ENCODE results near the gene MARK3. TPM values are rescaled to one million over a fixed set of nuclear protein-coding genes. Genes with fewer than 3 reads are reported as not detected.

MARK3 gene
- total RNA-seq, 1 donor from 2014 or later: 124 TPM

DNA sequence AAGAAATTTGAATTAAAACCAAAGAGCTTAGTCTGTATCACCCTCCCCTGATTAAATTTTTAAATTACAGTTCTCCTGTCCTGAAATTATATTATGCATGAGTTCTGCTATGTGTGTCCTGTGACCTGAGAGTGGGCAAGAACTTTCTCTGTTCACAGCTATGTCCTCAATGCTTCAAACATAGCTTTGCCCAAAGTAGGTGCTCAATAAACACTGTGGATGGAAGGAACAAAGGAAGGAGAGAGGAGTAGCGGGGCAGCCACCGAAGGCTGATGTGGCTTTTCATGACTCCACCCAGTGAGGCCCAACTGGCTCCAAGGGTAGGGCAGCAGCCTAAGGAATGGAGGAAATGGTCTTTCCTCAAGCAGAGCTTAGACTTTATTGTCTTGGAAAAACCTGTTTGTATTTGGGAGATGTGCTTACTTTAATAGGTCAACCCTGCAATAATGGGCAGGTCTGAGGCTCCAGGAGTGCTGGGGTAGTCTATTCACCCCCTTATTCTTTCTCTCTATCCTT lies 7.6 kb upstream of the MARK3 start:
- no peak overlapping the region for H3K27ac Mint-ChIP-seq (ENCODE audit: unreplicated experiment)

DNA sequence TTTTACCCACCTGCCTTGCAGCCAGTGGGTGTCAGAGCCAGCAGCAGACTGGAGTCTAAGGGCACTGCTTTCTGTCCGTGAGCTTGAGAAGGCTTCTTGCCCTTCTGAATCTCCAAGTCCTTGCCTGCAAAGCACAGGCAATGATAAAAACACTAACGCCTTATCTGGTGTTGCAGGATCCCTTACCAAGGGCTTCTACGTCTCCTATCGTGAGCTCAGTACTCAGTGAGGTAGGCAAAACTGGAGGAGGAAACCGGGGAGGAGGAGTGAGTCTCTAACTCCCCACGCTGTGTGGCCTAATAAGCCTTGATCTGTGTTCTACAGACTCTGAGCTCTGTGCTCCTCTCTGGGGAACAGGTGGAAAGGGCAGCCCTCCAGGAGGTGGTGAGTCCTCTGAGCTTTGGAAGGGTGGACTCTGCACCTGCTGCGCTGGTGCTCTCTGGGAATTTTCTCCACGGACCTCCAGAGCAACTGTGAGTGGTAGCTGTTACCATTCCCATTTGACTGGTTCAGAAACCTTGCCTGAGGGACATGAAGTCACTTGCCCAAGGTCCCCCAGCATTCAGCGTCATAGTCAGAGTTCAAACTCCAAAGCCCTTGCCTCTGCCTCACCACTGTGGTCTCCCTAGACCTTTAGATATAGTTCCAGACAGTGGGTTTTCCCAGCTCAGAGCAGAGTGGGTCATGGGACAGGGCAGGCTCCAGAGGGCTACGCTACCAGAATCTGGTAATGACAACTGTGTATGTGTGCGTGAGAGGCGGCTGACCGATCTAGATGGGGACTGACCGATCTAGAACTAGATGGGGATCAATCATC lies 7.0 kb upstream of the MARK3 start:
- peaks cover 8% of the 10 kb centered on the region for H3K27me3 Mint-ChIP-seq (ENCODE audit: low read depth, unreplicated experiment)

More for the DNA sequence above, 7.6 kb upstream of the MARK3 start:
- Histone ChIP-seq H3K4me3 (ENCODE audit: insufficient read depth, low read depth, low read length) (no peak overlapping the region), H3K4me1 (ENCODE audit: insufficient read depth, low read length) (peaks cover 8% of the 10 kb centered on the region), H3K36me3 (ENCODE audit: insufficient read depth, low read length) (no peaks in the 10 kb centered on the region), H2AFZ (ENCODE audit: low read depth, low read length) (no peak overlapping the region), H3K9me3 (ENCODE audit: insufficient read depth, low read depth, low read length) (no peaks in the 10 kb centered on the region), H3K4me2 (ENCODE audit: low read length) (no peak overlapping the region), H3K9ac (ENCODE audit: low read length) (no peak overlapping the region), H3K79me2 (ENCODE audit: insufficient read depth, low read length) (no peaks in the 10 kb centered on the region), H3K27me3 (ENCODE audit: insufficient read depth, low read length) (no peaks in the 10 kb centered on the region), H4K20me1 (ENCODE audit: insufficient read depth, low read length) (no peaks in the 10 kb centered on the region), H3K27ac (ENCODE audit: low read depth, low read length) (no peak overlapping the region)
- no peak for DNase-seq (ENCODE audit: low read depth)
- H3K36me3 Mint-ChIP-seq (ENCODE audit: low read depth, unreplicated experiment): peaks cover 1% of the 10 kb centered on the region
- H3K27me3 Mint-ChIP-seq (ENCODE audit: low read depth, unreplicated experiment): peaks cover 8% of the 10 kb centered on the region
- H3K9me3 Mint-ChIP-seq (ENCODE audit: unreplicated experiment): peaks cover 7% of the 10 kb centered on the region
- TF ChIP-seq, protein P1, sequence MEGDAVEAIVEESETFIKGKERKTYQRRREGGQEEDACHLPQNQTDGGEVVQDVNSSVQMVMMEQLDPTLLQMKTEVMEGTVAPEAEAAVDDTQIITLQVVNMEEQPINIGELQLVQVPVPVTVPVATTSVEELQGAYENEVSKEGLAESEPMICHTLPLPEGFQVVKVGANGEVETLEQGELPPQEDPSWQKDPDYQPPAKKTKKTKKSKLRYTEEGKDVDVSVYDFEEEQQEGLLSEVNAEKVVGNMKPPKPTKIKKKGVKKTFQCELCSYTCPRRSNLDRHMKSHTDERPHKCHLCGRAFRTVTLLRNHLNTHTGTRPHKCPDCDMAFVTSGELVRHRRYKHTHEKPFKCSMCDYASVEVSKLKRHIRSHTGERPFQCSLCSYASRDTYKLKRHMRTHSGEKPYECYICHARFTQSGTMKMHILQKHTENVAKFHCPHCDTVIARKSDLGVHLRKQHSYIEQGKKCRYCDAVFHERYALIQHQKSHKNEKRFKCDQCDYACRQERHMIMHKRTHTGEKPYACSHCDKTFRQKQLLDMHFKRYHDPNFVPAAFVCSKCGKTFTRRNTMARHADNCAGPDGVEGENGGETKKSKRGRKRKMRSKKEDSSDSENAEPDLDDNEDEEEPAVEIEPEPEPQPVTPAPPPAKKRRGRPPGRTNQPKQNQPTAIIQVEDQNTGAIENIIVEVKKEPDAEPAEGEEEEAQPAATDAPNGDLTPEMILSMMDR (IDR thresholded peaks at IDR 0.05; ENCODE audit: insufficient read depth, low read depth, low read length): no peak
- H3K4me1 Mint-ChIP-seq (ENCODE audit: low read depth, unreplicated experiment): peaks cover 15% of the 10 kb centered on the region
- no peak overlapping the region for H3K4me3 Mint-ChIP-seq (ENCODE audit: unreplicated experiment)
- FAIRE-seq: no peak

More for the DNA sequence above, 7.0 kb upstream of the MARK3 start:
- Histone ChIP-seq H3K9ac (ENCODE audit: low read length) (no peak overlapping the region), H4K20me1 (ENCODE audit: insufficient read depth, low read length) (no peaks in the 10 kb centered on the region), H3K27me3 (ENCODE audit: insufficient read depth, low read length) (no peaks in the 10 kb centered on the region), H3K79me2 (ENCODE audit: insufficient read depth, low read length) (no peaks in the 10 kb centered on the region), H2AFZ (ENCODE audit: low read depth, low read length) (no peak overlapping the region), H3K36me3 (ENCODE audit: insufficient read depth, low read length) (no peaks in the 10 kb centered on the region), H3K4me3 (ENCODE audit: insufficient read depth, low read depth, low read length) (no peak overlapping the region), H3K4me2 (ENCODE audit: low read length) (no peak overlapping the region), H3K4me1 (ENCODE audit: insufficient read depth, low read length) (peaks cover 4% of the 10 kb centered on the region), H3K9me3 (ENCODE audit: insufficient read depth, low read depth, low read length) (no peaks in the 10 kb centered on the region), H3K27ac (ENCODE audit: low read depth, low read length) (no peak overlapping the region)
- peaks cover 13% of the 10 kb centered on the region for H3K4me1 Mint-ChIP-seq (ENCODE audit: low read depth, unreplicated experiment)
- TF ChIP-seq EZH2 (IDR thresholded peaks at IDR 0.05; ENCODE audit: insufficient read depth, low read length): no peak
- TF ChIP-seq, protein P1 (IDR thresholded peaks at IDR 0.05; ENCODE audit: insufficient read depth, low read depth, low read length): no peak
- peaks cover 1% of the 10 kb centered on the region for H3K36me3 Mint-ChIP-seq (ENCODE audit: low read depth, unreplicated experiment)
- H3K9me3 Mint-ChIP-seq (ENCODE audit: unreplicated experiment): peaks cover 7% of the 10 kb centered on the region
- DNase-seq (ENCODE audit: low read depth): no peak
- no peak overlapping the region for H3K4me3 Mint-ChIP-seq (ENCODE audit: unreplicated experiment)
- FAIRE-seq: no peak
- no peak overlapping the region for H3K27ac Mint-ChIP-seq (ENCODE audit: unreplicated experiment)
